HG02588 (cell line): ENCODE measurements around the gene TEDC1.

ENCODE experiments used
- ATAC-seq: cut with Tn5 transposase; IDR thresholded peaks from one replicate; pipeline ENCODE4 v1.9.1; 2021; ENCODE audit warnings: mild to moderate bottlenecking, moderate library complexity; ENCODE audit not compliant: unreplicated experiment

TEDC1 gene

GRCh38 chr14:105517096-105517495, 26.1 kb downstream of the TEDC1 start:
- no peak for ATAC-seq

- no peak for ATAC-seq
Observed at GRCh38 chr14:105519946-105520698, 29.1 kb downstream of the TEDC1 start.

- no peak for ATAC-seq
Observed at GRCh38 chr14:105525326-105525725, 34.3 kb downstream of the TEDC1 start.

- ATAC-seq: no peak
Observed at GRCh38 chr14:105525861-105526775, 35.1 kb downstream of the TEDC1 start, which contains the start of gene TMEM121. Gene TMEM121 (plus strand): TSS chr14:105526583. CDS start chr14:105528835, 2,252 bp downstream.

- ATAC-seq: no peak
Observed at GRCh38 chr14:105526776-105527380, 35.8 kb downstream of the TEDC1 start.

GRCh38 chr14:105527381-105527825, 36.4 kb downstream of the TEDC1 start:
- ATAC-seq: no peak

GRCh38 chr14:105527826-105528585, 37.0 kb downstream of the TEDC1 start:
- ATAC-seq: peak; percentile 48

- ATAC-seq: no peak
Observed at GRCh38 chr14:105528586-105529318, 37.7 kb downstream of the TEDC1 start.

- no peak for ATAC-seq
Observed at GRCh38 chr14:105529319-105529568, 38.2 kb downstream of the TEDC1 start.

- no peak for ATAC-seq
Observed at GRCh38 chr14:105529569-105530284, 38.7 kb downstream of the TEDC1 start.

GRCh38 chr14:105530285-105531087, 39.4 kb downstream of the TEDC1 start:
- no peak for ATAC-seq

GRCh38 chr14:105531088-105531893, 40.2 kb downstream of the TEDC1 start:
- no peak for ATAC-seq

- ATAC-seq: no peak
Observed at GRCh38 chr14:105531894-105532623, 41.0 kb downstream of the TEDC1 start.

GRCh38 chr14:105532735-105533141, 41.7 kb downstream of the TEDC1 start:
- no peak for ATAC-seq

- no peak for ATAC-seq
Observed at GRCh38 chr14:105533391-105533790, 42.3 kb downstream of the TEDC1 start.

GRCh38 chr14:105533811-105534498, 42.9 kb downstream of the TEDC1 start:
- ATAC-seq: no peak

- no peak for ATAC-seq
Observed at GRCh38 chr14:105534586-105534985, 43.5 kb downstream of the TEDC1 start.
